HG02678 (cell line): ENCODE results near the gene KCNH5.

ENCODE experiments used
- ATAC-seq: cut with Tn5 transposase; IDR thresholded peaks from one replicate; pipeline ENCODE4 v1.9.1; 2021; ENCODE audit warnings: mild to moderate bottlenecking, moderate library complexity; ENCODE audit not compliant: unreplicated experiment

The KCNH5 gene

GRCh38 chr14:63009495-63009894 is 35.8 kb downstream of the KCNH5 start:
- ATAC-seq: no peak

GRCh38 chr14:63006531-63006930 is 38.7 kb downstream of the KCNH5 start:
- ATAC-seq: no peak

DNA sequence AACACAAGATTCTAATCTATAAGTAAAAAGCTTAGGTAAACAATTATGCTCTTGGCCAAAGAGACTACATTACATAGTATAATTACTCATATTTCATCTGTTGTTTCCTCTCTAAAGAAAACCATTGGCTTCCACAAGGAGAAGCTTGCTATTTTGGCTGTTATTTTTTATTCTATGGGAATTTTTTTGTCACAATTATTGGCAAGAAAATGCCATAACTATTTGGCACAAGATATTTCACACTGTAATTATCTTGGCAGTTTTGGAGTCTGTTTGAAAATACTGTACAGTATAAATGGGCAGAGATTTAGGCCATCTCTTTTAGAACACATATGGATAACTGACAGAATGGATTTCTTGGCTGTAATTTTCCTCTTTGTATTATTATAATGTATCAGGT is 51.2 kb downstream of the KCNH5 start:
- ATAC-seq: no peak

GRCh38 chr14:62988967-62989366 is 56.3 kb downstream of the KCNH5 start:
- ATAC-seq: no peak

GRCh38 chr14:62983821-62984220 is 61.4 kb downstream of the KCNH5 start:
- ATAC-seq: no peak

DNA sequence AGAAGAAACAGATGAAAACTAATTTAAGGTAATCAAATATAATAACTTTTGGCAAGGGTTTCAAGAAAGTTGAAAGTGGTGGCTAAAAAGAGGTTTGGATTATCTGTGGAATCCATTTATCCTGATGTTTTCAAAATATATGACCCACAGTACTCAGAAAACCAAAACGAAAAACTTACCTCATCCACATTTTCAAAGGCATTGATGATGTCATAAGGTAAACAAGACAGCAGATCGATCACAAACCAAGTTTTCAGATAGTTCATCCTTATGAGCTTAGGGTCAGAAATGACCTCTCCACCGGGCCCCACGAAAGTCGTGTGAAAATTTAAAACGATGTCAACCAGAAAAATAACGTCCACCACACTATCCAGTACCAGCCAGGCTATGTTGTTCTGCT is 64.6 kb downstream of the KCNH5 start:
- ATAC-seq: no peak

GRCh38 chr14:62957562-62957961 is 87.7 kb downstream of the KCNH5 start:
- ATAC-seq: no peak

GRCh38 chr14:62956413-62956812 is 88.8 kb downstream of the KCNH5 start:
- ATAC-seq: no peak

GRCh38 chr14:62954165-62954564 is 91.1 kb downstream of the KCNH5 start:
- no peak for ATAC-seq

DNA sequence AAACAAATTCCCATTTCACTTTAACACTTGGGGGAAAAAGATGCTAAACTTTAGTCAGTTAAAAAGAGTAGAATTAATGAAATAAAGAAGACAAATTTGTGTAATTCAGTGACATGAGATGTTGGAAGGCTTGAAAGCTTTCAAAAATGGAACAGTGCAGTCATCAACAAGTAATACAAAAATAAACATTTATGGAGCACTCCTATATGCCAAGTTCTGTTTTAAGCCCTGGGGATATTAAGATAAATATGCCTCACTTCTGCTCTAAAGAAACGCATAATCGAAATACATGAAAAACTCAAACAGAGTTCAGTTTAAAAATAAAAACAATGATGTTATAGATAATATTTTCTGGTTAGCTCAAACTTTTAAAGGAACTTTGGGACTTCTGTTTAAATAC is 93.0 kb downstream of the KCNH5 start:
- ATAC-seq: no peak

DNA sequence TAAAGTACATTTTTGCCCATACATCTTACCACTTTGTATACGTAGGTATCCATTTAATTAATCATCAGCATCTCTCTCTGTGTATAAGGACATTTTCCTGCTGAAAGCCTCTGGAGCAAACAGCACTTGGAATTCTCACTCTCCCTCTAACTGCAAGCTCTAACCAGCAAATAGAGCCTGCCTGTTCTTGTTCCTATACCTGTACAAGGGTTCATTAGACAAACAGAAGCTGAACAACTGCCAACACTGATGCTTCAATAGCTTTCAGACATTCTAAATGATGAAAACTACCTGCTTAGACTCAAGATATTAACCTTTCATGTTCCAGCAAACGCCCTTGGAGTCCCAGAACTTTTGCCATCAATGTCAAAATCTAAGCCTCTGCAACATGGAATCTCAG is 98.0 kb downstream of the KCNH5 start:
- no peak for ATAC-seq

GRCh38 chr14:62946221-62946620 is 99.0 kb downstream of the KCNH5 start:
- ATAC-seq: no peak

DNA sequence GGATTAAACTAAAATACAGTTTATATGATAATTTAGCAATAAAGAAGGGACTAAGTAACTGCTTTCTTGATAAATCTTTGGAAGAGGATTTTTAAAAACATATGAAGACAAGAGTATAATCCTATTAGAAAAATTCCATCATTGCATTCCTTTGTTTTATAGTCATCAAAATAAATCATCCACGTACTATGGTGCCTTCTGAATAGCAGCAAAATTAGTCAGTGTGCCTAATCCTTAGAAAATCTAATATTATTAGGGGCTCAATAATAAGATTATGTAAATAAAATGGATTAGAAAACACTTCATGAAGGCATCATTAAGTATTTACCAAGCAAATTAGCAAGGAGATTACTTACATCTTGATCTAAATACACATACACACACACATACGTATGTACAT is 102.1 kb downstream of the KCNH5 start:
- no peak for ATAC-seq

DNA sequence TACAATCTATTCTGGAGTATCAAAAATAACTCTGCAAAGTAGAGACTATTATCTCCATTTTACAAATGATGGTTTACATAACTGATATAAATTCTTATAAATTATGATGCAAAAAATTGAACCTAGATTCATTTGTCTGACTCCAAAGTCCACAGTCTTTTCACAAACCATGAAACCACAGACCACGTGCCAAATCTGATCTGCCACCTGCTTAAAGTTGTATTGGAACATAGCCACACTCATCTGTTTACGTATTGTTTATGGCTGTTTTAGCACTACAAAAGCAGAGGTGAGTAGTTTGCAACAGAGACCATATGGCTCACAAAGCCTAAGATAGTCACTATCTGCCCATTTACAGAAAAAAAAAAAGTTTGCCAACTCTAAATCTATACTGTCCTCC is 105.3 kb downstream of the KCNH5 start:
- ATAC-seq: no peak

DNA sequence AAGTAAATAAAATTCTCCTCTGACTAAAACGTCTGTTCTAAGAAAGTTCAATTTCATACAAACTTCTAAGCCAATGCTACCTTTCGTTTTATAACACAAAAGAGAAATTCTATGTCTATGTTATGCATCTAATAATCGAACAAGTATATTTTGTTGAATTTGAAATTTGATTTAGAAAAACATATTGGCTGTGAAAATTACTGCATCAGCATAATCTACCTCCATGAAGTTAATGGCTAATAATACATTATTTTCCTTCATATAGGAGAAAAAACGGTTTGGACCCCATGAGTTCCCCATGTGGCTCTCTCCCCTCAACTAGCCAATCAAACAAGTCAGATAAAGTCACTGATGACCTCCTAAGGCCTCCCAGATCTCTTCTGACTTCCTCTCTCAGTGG is 106.5 kb downstream of the KCNH5 start:
- ATAC-seq: no peak

DNA sequence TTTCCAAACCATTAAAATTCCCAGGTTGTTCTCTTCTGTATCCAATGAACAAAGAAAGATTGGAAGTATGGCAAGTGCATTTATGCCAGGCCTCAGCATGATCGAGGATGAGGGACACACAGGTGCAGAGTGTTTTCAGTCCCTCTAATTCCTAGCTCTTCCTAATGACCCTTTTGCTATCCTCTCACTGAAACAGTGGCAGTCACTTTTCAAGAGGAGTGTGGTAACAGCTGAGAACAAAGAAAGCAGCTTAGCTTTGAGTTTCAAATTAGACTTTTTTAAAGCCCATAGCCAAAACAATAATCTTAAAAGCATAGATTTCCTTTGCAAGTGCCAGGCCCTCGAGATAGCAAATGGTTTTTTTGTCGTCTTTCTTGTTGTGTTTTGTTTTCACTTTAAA is 110.8 kb downstream of the KCNH5 start:
- ATAC-seq: no peak

GRCh38 chr14:62921466-62921865 is 123.8 kb downstream of the KCNH5 start:
- ATAC-seq: no peak

DNA sequence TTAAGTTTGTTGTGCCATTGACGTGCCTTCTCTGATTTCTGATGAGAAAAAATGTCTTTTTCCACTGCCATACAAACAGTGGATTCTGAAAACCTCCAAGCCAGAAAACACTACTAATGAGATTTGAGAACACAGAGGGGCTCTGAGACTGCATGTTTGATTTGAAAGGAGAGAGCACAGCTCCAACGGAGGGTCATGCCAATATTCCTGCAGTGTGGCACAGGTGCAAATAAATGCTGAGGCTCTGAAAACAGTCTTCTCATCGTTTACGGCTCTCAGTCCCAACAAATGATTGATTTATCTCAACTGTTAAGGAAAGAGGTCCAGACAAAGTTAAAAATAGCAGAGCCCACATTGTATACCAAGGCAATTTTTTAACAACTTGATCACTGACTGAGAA is 128.7 kb downstream of the KCNH5 start:
- no peak for ATAC-seq

DNA sequence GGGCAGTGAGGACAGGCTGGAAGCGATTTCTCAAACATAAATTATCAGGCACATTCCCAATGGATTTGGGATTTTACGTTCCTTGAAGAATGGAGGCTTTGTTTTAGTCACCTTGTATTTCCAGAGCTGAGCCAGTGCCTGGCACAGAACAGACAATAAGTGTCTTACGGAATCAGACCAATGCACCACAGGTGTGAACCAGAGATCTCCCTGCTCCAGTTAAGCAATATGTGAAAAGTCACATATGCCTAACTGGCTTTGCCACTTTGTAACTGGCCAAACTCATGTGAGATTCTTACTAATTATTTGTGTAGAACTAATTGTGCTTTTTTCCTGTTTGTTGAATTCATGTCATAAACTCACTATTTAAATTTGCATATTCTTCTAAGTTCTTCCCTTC is 130.4 kb downstream of the KCNH5 start:
- no peak for ATAC-seq

DNA sequence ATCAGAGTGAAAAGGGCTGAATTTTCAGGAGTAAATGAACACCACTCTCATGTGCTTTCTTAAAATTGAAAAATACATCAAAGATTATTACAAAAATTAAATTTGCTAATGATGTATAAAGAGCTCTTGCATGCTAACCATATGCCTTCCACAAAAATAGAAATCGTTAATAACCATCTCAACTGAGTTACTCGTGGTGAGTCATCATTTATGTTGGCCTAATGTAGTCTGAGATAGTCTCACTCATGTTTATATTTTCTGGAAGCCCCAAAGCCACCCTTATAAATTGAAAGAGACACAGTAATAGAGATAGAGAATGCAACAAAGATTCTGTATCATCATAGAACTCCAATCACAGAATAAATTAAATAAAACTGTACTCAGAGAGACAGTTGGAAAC is 131.2 kb downstream of the KCNH5 start:
- ATAC-seq: no peak

- ATAC-seq: no peak
Observed at GRCh38 chr14:62908506-62908905, 136.8 kb downstream of the KCNH5 start.

GRCh38 chr14:62905566-62905965 is 139.7 kb downstream of the KCNH5 start:
- ATAC-seq: no peak

- ATAC-seq: no peak
Observed at GRCh38 chr14:62897771-62898170, 147.5 kb downstream of the KCNH5 start.

DNA sequence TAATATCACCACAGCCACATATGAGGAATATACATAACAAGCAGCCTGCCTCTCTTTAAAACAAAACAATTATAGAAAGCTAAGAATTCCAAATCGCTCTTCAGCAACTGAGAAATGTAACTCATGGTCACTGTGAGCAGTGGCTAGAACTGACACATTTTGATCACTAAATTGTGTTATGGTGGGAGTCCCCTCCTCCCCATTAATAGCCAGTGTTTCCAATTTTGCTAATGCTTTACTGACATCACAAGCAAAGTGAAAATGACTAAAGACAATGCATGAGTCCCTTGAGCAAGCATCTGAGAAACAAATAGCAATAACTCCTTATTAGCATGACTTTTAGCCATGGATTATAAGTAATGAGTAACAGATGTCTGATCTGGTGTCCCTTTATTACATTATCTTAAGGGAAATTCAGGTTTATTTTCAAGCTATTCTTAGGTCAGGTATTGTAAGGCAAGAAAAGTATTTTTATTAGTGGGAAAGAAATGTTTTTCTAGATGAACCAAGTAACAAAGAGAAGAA is 148.3 kb downstream of the KCNH5 start:
- no peak for ATAC-seq
